Esophagus muscularis mucosa (tissue), 3 donors: ENCODE data around the gene PRKCE.

ENCODE experiments used
- CTCF ChIP-seq, 3 experiments: fragments of 200-600 bp in 2 of 3; fragments of 450-650 bp in 1 of 3; sonication (generic) in 2 of 3; IDR thresholded peaks; one replicate each; pipeline ENCODE4 v1.5.1; 2017 to 2019; ENCODE audit warnings: antibody characterized with exemption in 3 of 3, mild to moderate bottlenecking in 2 of 3, moderate library complexity in 1 of 3
- POLR2A ChIP-seq: fragments of 450-650 bp; IDR thresholded peaks from one replicate; pipeline ENCODE4 v1.6.1; 2017; ENCODE audit warnings: antibody characterized with exemption, moderate library complexity, mild to moderate bottlenecking, low read depth
- POLR2AphosphoS5 ChIP-seq, 2 donors: sonication (generic); formaldehyde crosslinking; IDR thresholded peaks; one replicate each; pipeline ENCODE4 v1.6.1; 2017; ENCODE audit warnings: antibody characterized with exemption in 2 of 2

GRCh38 chr2:46126571-46126970 lies 475.1 kb downstream of the PRKCE start:
- no peak for TF ChIP-seq POLR2A
- TF ChIP-seq CTCF (IDR thresholded peaks at IDR 0.05), result no peak
- TF ChIP-seq POLR2AphosphoS5 (IDR thresholded peaks at IDR 0.05), result no peak
